Endothelial cell of umbilical vein (primary cell): ENCODE data around the gene TRERF1. TPM values are rescaled to one million over a fixed set of nuclear protein-coding genes. Genes with fewer than 3 reads are reported as not detected.

Experiments
- BruUV-seq: library from RNA; stranded (reverse); fragments of 400-500 nt; replicated peaks from 2 replicates; lab custom pipeline; 2021; lab: Mats Ljungman, UMichigan
- CTCF ChIA-PET: fragments of 300-600, 350-600 bp; sonication (Branson Sonifier 250); formaldehyde crosslinking; loops from one replicate; lab custom pipeline; 2021; ENCODE audit warnings: antibody characterized with exemption, inconsistent platforms; lab: Charles Lee
- POLR2A ChIA-PET: fragments of 300-600, 350-600 bp; sonication (Branson Sonifier 250); formaldehyde crosslinking; loops from one replicate; lab custom pipeline; 2021; ENCODE audit warnings: antibody characterized with exemption, inconsistent platforms; lab: Charles Lee
- DNase-seq: peaks from one replicate; pipeline ENCODE4 v3.0.0-alpha.2; 2011; ENCODE audit warnings: low read depth, low spot score
- FAIRE-seq: peaks from 2 replicates; lab custom pipeline; 2011; peaks lifted over from hg19 to GRCh38; lab: Jason Lieb, UNC
- H2AFZ ChIP-seq: 2 replicates; pipeline ENCODE4 v1.6.0; 2012; ENCODE audit warnings: low read depth, low read length, control low read depth, inconsistent platforms
- H3K27ac ChIP-seq: 2 replicates; pipeline ENCODE4 v1.5.1; 2011; ENCODE audit warnings: low read depth, mild to moderate bottlenecking, control low read depth, low read length, moderate library complexity; ENCODE audit not compliant: insufficient read depth
- H3K27me3 ChIP-seq, 2 experiments: 2 replicates each; pipeline versions ENCODE4 v1.6.0 to v1.6.1; 2011; ENCODE audit warnings: low read length in 2 of 2, mixed read lengths in 1 of 2; ENCODE audit not compliant: control insufficient read depth in 2 of 2, insufficient read depth in 2 of 2
- H3K36me3 ChIP-seq, 2 experiments: 2 replicates in 1 of 2; 3 replicates in 1 of 2; pipeline ENCODE4 v1.5.1; 2011; ENCODE audit warnings: low read length in 2 of 2, mild to moderate bottlenecking in 1 of 2, moderate library complexity in 1 of 2; ENCODE audit not compliant: control insufficient read depth in 2 of 2, insufficient read depth in 2 of 2; ENCODE audit errors: extremely low read depth in 1 of 2
- H3K4me1 ChIP-seq: 3 replicates; pipeline ENCODE4 v1.5.1; 2011; ENCODE audit warnings: mild to moderate bottlenecking, low read length; ENCODE audit not compliant: control insufficient read depth, insufficient read depth; ENCODE audit errors: extremely low read depth
- H3K4me2 ChIP-seq: 2 replicates; pipeline ENCODE4 v1.6.1; 2011; ENCODE audit warnings: low read length, control low read depth, mixed read lengths; ENCODE audit not compliant: insufficient read depth
- H3K4me3 ChIP-seq, 3 experiments: fragments of 200-600 bp in 1 of 3; sonication (generic), shearing (Covaris generic) in 1 of 3; replicated peaks in 1 of 3; 2 replicates each; pipeline ENCODE4 v1.5.1; 2011 to 2016; ENCODE audit warnings: control low read depth in 3 of 3, low read length in 3 of 3, mild to moderate bottlenecking in 2 of 3, inconsistent platforms in 1 of 3, low read depth in 1 of 3, moderate library complexity in 1 of 3; ENCODE audit not compliant: insufficient read depth in 1 of 3
- H3K79me2 ChIP-seq: 2 replicates; pipeline ENCODE4 v1.6.0; 2012; ENCODE audit warnings: low read length, inconsistent platforms; ENCODE audit not compliant: control insufficient read depth, insufficient read depth
- H3K9ac ChIP-seq: replicated peaks from 2 replicates; pipeline ENCODE3; 2011; ENCODE audit warnings: low read length, control low read depth; ENCODE audit not compliant: insufficient read depth; ENCODE audit errors: extremely low read depth
- H3K9me1 ChIP-seq: replicated peaks from 3 replicates; pipeline ENCODE4 v1.6.0; 2011; ENCODE audit warnings: mild to moderate bottlenecking, low read length; ENCODE audit not compliant: control insufficient read depth, insufficient read depth; ENCODE audit errors: extremely low read depth
- H3K9me3 ChIP-seq: replicated peaks from 2 replicates; pipeline ENCODE4 v1.5.1; 2012; ENCODE audit warnings: low read length, inconsistent platforms; ENCODE audit not compliant: control insufficient read depth, insufficient read depth
- H4K20me1 ChIP-seq: replicated peaks from 2 replicates; pipeline ENCODE3; 2011; ENCODE audit warnings: mild to moderate bottlenecking, low read length; ENCODE audit not compliant: control insufficient read depth, insufficient read depth; ENCODE audit errors: extremely low read depth
- CTCF ChIP-seq, 2 donors: IDR thresholded peaks; 1 replicate in 1 of 2; 2 replicates in 1 of 2; pipeline ENCODE4 v1.5.1; 2011; ENCODE audit warnings: low read length in 2 of 2, mild to moderate bottlenecking in 2 of 2, moderate library complexity in 2 of 2, control low read depth in 1 of 2, inconsistent platforms in 1 of 2, low read depth in 1 of 2; ENCODE audit not compliant: insufficient read depth in 1 of 2; ENCODE audit errors: extremely low read depth in 1 of 2
- EZH2 ChIP-seq: IDR thresholded peaks from 2 replicates; pipeline ENCODE4 v1.6.1; 2012; ENCODE audit warnings: borderline replicate concordance, low read depth, mild to moderate bottlenecking, moderate library complexity, low read length, inconsistent platforms; ENCODE audit not compliant: severe bottlenecking
- FOS ChIP-seq: IDR thresholded peaks from 2 replicates; pipeline ENCODE4 v1.6.1; 2011; ENCODE audit warnings: mild to moderate bottlenecking, low read length, moderate library complexity, borderline replicate concordance; ENCODE audit not compliant: insufficient read depth
- GATA2 ChIP-seq: IDR thresholded peaks from 2 replicates; pipeline ENCODE4 v1.7.0; 2011; ENCODE audit warnings: low read depth, mild to moderate bottlenecking, moderate library complexity, mixed read lengths, low read length; ENCODE audit not compliant: insufficient read length, insufficient read depth
- JUN ChIP-seq: IDR thresholded peaks from 2 replicates; pipeline ENCODE4 v1.6.1; 2011; ENCODE audit warnings: borderline replicate concordance, low read depth; ENCODE audit not compliant: insufficient read length, insufficient read depth
- MAX ChIP-seq: IDR thresholded peaks from 2 replicates; pipeline ENCODE4 v1.6.1; 2011; ENCODE audit not compliant: insufficient read depth, insufficient read length
- MYC ChIP-seq: IDR thresholded peaks from one replicate; pipeline ENCODE4 v1.6.1; 2011; ENCODE audit warnings: mild to moderate bottlenecking, low read depth, low read length
- POLR2A ChIP-seq: IDR thresholded peaks from 2 replicates; pipeline ENCODE4 v1.6.1; 2012; ENCODE audit warnings: low read depth, mild to moderate bottlenecking, control low read depth, low read length
- POLR2AphosphoS5 ChIP-seq: IDR thresholded peaks from 2 replicates; pipeline ENCODE4 v1.6.1; 2012; ENCODE audit warnings: low read depth, mild to moderate bottlenecking, control low read depth, low read length, moderate library complexity; ENCODE audit not compliant: insufficient read depth
- dilution Hi-C: fragments of 300-500 bp; cut with MboI; formaldehyde crosslinking; loops from one replicate; pipeline ENCODE4 v1.15.0; 2019; ENCODE audit warnings: low sequenced_read_pairs; ENCODE audit not compliant: extremely low pct_ligation_motif_present
- intact Hi-C: fragments of 100-400 bp; cut with micrococcal nuclease; formaldehyde crosslinking; loops from one replicate; pipeline ENCODE4 v1.10.0; 2022
- polyA plus RNA-seq, 4 experiments: library from polyadenylated mRNA; depleted of rRNA in 3 of 4; stranded (reverse) in 3 of 4; unstranded in 1 of 4; fragments of >200 nt; gene quantifications; 2 replicates each; pipeline versions ENCODE4 v1.2.1 to v1.2.3, GENCODE V29; 2011 to 2012; ENCODE audit warnings: missing spikeins in 1 of 4
- total RNA-seq: library from RNA; stranded (reverse); gene quantifications from 2 replicates; pipeline ENCODE4 v1.2.3, GENCODE V29; 2021

The TRERF1 gene
- total and polyA plus RNA-seq, 2 donors (not counting 3 experiments of a cell fraction or from before 2014, with no cell fraction given): 0.73 to 5.5 TPM

DNA sequence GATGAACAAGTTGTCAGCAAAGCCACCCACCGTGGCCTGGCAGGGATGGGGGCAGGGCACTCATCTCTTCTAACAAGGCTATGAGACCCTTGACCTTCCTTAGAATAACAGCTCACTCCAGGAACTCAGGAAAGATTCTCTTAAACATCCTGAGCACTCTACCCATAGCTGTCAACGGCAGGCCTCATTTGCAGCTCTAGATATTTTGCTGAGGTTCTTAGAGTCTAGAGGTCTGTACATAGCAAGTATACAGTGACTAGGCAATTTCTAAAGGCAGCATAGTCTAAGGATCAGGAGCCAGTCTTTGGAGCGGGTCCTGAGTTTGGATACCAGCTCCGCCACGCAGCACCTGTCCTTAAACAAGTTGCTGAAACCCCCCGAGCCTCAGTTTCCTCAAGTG, 11.7 kb downstream of the TRERF1 start:
- Histone ChIP-seq H3K27me3 (peaks cover 0 to 2% of the 10 kb centered on the region in 2 experiments), H3K9me3 (no peaks in the 10 kb centered on the region), H3K79me2 (no peaks in the 10 kb centered on the region), H3K4me2 (no peak overlapping the region), H3K4me3 (no peak overlapping the region), H3K36me3 (no peaks in the 10 kb centered on the region), H2AFZ (no peak overlapping the region), H3K9ac (no peak overlapping the region), H3K4me1 (no peaks in the 10 kb centered on the region), H4K20me1 (no peaks in the 10 kb centered on the region), H3K27ac (no peak overlapping the region), H3K9me1 (no peaks in the 10 kb centered on the region)
- ChIA-PET POLR2A (no interaction called here), CTCF (interaction anchor here (1.1 to 2.1 kb wide), 2 partner anchors 23 to 177 kb away, joined by 3 to 4 read pairs; no protein-coding TSS in a partner anchor)
- DNase-seq (no peak), FAIRE-seq (no peak)
- dilution Hi-C loops (no loop called here), intact Hi-C loops (no loop called here)
- no peak for TF ChIP-seq MYC
- TF ChIP-seq FOS: no peak
- no peak for TF ChIP-seq GATA2
- TF ChIP-seq POLR2AphosphoS5: no peak
- TF ChIP-seq EZH2: no peak
- no peak for TF ChIP-seq CTCF (IDR thresholded peaks at IDR 0.05; ENCODE audit: extremely low read depth in 1 of 2, insufficient read depth in 1 of 2, low read depth in 1 of 2, low read length in 2 of 2)
- no peak for TF ChIP-seq JUN
- TF ChIP-seq MAX: no peak
- no peak for TF ChIP-seq POLR2A
- BruUV-seq: no TSS peak
